ENCODE results near the gene GJC2. TPM values are rescaled to one million over a fixed set of nuclear protein-coding genes. Genes with fewer than 3 reads are reported as not detected.

The GJC2 gene
- total RNA-seq, 2 experiments from 2014 or later: 0.17 to 0.25 TPM

DNA sequence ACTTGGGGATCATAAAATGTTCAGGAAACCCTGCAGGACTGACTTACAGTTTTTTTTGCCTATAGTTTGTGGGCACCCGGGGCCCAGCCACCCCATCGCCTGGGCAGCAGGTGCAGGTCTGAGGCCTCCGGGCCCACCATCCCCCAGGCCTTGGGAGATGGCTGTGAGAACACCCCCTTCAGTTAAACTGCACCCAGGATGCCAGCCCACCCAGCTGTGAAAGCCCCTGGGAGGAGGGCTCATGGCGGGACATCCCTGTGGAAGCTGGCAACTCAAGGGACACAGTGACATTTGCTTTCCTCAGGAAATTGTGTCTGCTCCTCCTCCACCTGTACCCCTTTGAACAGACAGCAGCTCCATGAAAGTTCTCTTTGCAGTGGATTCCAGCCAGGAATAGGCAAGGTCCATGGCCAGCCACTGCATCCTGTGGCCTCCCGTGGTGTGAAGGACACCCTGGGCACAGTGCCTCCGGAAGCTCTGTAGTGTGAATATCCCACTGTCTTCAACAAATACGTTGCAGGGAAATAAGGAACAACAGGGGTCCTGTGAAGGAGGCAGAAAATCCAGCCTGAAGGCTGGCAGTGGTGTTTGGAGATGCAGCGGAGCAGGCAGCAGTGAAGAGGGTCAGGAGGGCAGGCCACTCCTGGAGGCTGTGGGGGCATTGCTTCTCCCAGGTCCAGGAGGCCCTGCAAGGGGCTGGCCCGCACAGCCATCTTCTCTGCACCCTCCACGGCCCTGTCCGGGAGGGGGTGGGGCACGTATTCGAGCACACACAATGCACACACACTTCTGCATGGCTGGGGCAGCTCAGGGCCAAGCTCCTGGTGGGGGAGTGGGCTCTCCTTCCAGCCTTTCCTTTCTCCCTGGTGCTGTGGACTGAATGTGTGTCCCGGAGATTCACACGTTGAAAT, 56.1 kb downstream of the GJC2 start:
- no peaks in the 10 kb centered on the region for H3K9me3 Mint-ChIP-seq
- H3K27ac Mint-ChIP-seq: no peak overlapping the region
- no peak for DNase-seq
- CTCF ChIA-PET: no interaction called here
- peaks cover 15% of the 10 kb centered on the region for H3K27me3 Mint-ChIP-seq (ENCODE audit: low read depth)
- intact Hi-C loops (cut with micrococcal nuclease): no loop called here
- no peak overlapping the region for H3K4me3 Mint-ChIP-seq
- no peaks in the 10 kb centered on the region for H3K4me1 Mint-ChIP-seq (ENCODE audit: low read depth)
- no peaks in the 10 kb centered on the region for H3K36me3 Mint-ChIP-seq (ENCODE audit: low read depth)

DNA sequence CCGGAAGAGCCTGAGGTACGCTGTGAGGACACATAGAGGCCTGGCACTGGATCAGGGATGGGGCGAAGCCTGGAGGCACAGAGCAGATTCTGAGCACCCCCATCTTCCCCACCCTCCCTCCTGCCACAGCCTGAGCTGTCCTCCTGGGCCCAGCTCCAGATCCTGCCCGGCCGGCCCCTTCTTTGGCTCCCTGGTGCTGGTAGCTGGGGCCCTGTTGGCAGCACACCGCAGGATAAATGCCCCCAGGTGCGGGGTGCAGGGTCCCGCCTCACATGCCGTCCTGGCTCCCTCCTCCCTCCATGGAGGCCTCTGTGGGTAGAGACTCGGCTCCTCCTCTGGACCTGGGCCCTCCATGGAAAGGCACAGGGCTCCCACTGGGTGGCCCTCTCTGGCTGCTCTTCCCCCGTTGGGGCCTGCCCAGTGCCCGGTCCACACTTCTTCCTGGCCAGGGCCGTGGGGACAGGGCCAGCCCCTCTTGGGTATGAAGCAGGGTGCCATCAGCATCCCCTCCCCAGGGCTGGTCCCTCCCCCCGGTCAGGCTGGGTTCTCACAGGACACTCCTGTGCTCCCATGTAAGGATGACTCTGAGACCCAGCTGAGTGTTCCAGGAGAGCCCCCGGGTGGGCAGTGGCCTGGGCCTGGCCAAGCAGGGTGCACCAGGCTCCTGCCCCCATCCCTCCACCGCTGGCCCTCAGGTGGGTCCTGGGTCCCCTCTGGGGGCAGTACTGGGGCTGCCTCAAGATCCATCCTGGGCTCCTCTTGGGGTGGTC, 57.0 kb downstream of the GJC2 start:
- intact Hi-C loops (cut with micrococcal nuclease): no loop called here
- no peaks in the 10 kb centered on the region for H3K4me1 Mint-ChIP-seq (ENCODE audit: low read depth)
- no peak for DNase-seq
- CTCF ChIA-PET: no interaction called here
- H3K4me3 Mint-ChIP-seq: no peak overlapping the region
- H3K36me3 Mint-ChIP-seq (ENCODE audit: low read depth): no peaks in the 10 kb centered on the region
- H3K27me3 Mint-ChIP-seq (ENCODE audit: low read depth): peaks cover 15% of the 10 kb centered on the region
- H3K27ac Mint-ChIP-seq: no peak overlapping the region
- no peaks in the 10 kb centered on the region for H3K9me3 Mint-ChIP-seq

- intact Hi-C loops (cut with micrococcal nuclease): no loop called here
- Mint-ChIP-seq H3K27me3 (ENCODE audit: low read depth) (peaks cover 15% of the 10 kb centered on the region), H3K9me3 (no peaks in the 10 kb centered on the region), H3K36me3 (ENCODE audit: low read depth) (no peaks in the 10 kb centered on the region), H3K27ac (no peak overlapping the region), H3K4me3 (no peak overlapping the region), H3K4me1 (ENCODE audit: low read depth) (no peaks in the 10 kb centered on the region)
- CTCF ChIA-PET: no interaction called here
- no peak for DNase-seq
Observed at GRCh38 chr1:228207381-228207810, 57.7 kb downstream of the GJC2 start.

- Mint-ChIP-seq H3K36me3 (ENCODE audit: low read depth) (no peaks in the 10 kb centered on the region), H3K27me3 (ENCODE audit: low read depth) (peaks cover 15% of the 10 kb centered on the region), H3K4me1 (ENCODE audit: low read depth) (no peaks in the 10 kb centered on the region), H3K9me3 (no peaks in the 10 kb centered on the region), H3K4me3 (no peak within 1 kb of the TSS), H3K27ac (no peak within 1 kb of the TSS)
- DNase-seq: no peak
- intact Hi-C loops (cut with micrococcal nuclease): no loop called here
- CTCF ChIA-PET: no interaction called here
Observed at GRCh38 chr1:228207851-228208821, 58.4 kb downstream of the GJC2 start, which contains the start of gene OBSCN. Gene OBSCN (plus strand): TSS chr1:228208044. CDS start chr1:228211784, 3,740 bp downstream.

DNA sequence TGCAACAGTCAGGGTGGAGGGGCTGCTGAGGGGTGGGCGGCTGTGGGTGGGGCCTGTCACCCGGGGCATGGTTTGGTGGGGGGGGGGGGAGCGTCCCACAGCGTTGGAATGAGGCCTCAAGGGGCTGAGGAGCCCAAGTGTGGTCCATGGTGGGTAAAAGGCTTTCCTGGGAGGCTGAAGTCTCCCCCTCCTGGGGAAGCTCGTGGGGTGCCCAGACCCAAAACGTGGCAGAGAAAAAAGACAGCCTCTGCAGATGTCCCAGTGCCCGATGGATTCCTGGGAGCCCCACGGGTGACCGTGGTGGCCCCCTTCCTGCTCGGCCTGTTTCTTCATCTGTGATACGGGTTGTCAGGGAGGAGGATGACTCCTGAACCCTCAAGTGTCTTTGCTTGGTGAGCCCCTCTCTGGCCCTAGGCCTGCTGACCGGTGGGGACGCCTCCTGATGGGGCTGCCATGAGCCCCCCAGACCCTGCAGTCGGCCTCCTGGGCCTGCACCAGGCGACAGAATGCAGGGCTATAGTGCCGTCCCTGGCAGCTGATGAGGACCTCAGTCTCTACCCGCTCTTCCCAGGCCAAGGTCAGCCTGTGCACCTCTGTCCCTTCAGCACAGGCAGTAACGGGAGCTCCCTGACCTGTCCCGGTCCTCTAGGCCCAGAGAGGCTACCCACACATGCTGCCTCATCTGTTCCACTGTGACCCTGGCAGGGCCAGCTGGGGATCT, 59.3 kb downstream of the GJC2 start:
- DNase-seq: no peak
- Mint-ChIP-seq H3K9me3 (no peaks in the 10 kb centered on the region), H3K27ac (no peak overlapping the region), H3K4me1 (ENCODE audit: low read depth) (no peaks in the 10 kb centered on the region), H3K4me3 (no peak overlapping the region), H3K27me3 (ENCODE audit: low read depth) (peaks cover 11% of the 10 kb centered on the region), H3K36me3 (ENCODE audit: low read depth) (no peaks in the 10 kb centered on the region)
- CTCF ChIA-PET: no interaction called here
- intact Hi-C loops (cut with micrococcal nuclease): no loop called here

Other genes with a start within 250 kb of the GJC2 start
- not detected for gene WNT9A, start 202.0 kb upstream of the GJC2 start, total RNA-seq
- gene WNT3A, start 142.9 kb upstream of the GJC2 start, total RNA-seq: not detected
- gene ARF1, start 67.2 kb upstream of the GJC2 start, total RNA-seq: 100 to 1,000 TPM; 346 to 358 TPM
- 10 to 100 TPM; 14.5 to 16.2 TPM for gene C1orf35, start 46.6 kb upstream of the GJC2 start, total RNA-seq
- gene MRPL55, start 40.6 kb upstream of the GJC2 start, total RNA-seq: 10 to 100 TPM; 45.5 TPM
- gene GUK1, start 9.7 kb upstream of the GJC2 start, total RNA-seq: 100 to 1,000 TPM; 206 TPM
- gene IBA57, start 15.9 kb downstream of the GJC2 start, total RNA-seq: 1 to 10 TPM; 4.9 to 5.5 TPM
- gene OBSCN, start 58.1 kb downstream of the GJC2 start, total RNA-seq: 10 to 100 TPM; 11.5 to 13.5 TPM